SK-MEL-5 (cell line): ENCODE measurements around the gene SIL1. TPM values are rescaled to one million over a fixed set of nuclear protein-coding genes. Genes with fewer than 3 reads are reported as not detected.
A peak's percentile ranks its signal among the peaks of the same experiment; 100 is the strongest.
"Not testable (repeated sequence)": the region's sequence is repeated elsewhere in the genome, so short reads cannot be mapped to it uniquely, and the experiment has no call there.

Experiments
- DNase-seq: peaks from one replicate; pipeline ENCODE4 v3.0.0-alpha.2; 2016; ENCODE audit warnings: low read depth, low spot score
- in situ Hi-C: cut with HindIII; loops from 2 replicates; pipeline ENCODE4 v1.10.0; 2016; ENCODE audit warnings: low sequenced_read_pairs, high pct_unique_total_duplicates, low pct_unique_long_range_greater_than_20kb
- total RNA-seq: library from RNA; depleted of rRNA; stranded (reverse); fragments of >200 nt; shearing (Covaris generic); gene quantifications from 2 replicates; pipeline ENCODE4 v1.2.3, GENCODE V29; 2014

The SIL1 gene
- total RNA-seq, 1 experiment from 2014 or later: 66.1 TPM

DNA sequence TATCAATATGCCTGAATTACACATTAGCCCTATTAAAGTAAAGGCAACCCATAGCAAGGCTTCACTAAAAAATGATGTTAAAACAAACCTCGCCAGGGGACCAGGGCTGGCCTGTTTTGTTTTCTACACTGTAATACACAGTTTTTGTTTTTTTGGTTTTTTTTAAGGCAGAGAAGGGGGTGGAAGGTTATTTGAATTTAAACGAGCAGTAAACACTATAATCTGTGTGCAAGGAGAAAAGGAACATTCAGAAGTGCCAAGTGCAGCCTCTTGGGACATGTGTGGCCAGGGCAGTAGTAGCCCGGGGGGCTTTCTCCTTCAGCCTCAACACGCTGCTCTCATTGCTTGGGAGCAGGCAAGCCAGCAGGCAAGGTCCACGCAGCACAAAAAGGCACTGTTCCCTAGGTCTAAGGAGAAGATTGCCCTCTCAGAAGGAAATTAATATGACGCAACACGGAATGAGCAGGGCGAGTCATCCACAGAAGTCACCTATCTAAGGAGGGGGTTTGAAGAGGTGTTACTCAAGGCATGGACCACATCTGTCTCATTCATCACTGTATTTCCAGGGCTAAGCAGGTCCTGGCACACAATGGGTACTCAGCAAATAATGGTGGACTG lies 16.2 kb downstream of the SIL1 start:
- peak; percentile 99 for DNase-seq
- in situ Hi-C loops: no loop called here

DNA sequence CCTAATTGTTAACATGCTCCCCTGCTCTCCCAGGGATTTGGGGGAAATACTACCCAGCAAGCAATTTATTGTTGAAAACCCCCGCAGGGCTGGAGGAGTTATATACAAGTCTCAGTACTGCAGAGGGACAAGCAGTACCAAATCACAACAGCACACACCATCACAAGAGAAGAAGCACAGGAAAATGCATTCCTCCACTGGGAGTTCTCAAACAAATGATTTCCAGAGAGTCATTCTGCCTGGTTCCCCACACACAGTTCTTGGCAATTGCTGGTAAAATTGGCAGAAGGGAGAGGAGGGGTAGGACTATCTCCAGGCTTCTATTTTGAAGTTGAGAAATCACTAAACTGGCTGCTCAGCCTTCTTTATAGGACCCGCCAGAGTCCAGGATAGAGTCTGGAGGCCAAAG lies 16.8 kb downstream of the SIL1 start:
- in situ Hi-C loops: no loop called here
- DNase-seq: no peak

DNA sequence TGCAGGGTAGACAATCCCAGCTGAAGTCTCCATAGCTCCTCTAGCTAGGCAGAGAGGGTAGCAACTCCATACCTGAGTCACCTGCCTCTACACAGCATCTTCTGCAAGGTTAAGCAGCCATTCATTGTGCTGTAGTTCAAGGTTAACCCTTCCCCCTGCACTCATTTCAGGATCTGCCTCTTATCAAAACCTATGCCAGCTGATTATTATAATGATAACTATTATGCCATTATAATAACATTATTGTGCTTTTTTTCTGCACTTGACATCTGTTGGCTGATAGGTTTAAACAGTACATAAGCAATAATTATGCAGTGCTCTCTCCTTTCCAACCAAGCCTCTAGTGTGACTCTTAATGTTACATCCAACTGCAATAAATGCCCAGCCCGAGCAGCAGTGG lies 17.3 kb downstream of the SIL1 start:
- DNase-seq: no peak
- in situ Hi-C loops: no loop called here

DNA sequence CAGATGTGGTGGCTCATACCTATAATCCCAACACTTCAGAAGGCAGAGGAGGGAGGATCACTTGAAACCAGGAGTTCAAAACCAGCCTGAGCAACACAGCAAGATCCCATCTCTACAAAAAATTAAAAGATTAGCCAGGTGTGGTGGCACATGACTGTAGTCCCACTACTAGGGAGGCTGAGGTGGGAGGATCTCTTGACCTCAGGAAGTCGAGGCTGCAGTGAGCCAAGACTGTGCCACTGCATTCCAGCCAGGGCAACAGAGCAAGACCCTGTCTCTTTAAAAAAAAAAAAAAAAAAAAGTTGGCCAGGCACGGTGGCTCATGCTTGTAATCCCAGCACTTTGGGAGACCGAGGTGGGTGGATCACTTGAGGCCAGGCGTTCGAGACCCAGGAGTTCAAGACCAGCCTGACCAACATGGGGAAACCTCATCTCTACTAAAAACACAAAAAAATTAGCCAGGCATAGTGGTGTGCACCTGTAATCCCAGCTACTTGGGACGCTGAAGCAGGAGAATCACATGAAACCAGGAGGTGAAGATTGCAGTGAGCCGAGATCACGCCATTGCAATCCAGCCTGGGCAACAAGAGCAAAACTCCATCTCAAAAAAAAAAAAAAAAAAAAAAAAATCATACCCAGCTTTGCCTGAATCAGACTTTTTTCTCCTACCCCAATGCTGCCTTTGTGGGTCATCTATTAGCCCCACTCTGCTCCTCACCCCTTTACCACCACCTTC lies 18.2 kb downstream of the SIL1 start:
- DNase-seq, in situ Hi-C loops: not testable (repeated sequence)

DNA sequence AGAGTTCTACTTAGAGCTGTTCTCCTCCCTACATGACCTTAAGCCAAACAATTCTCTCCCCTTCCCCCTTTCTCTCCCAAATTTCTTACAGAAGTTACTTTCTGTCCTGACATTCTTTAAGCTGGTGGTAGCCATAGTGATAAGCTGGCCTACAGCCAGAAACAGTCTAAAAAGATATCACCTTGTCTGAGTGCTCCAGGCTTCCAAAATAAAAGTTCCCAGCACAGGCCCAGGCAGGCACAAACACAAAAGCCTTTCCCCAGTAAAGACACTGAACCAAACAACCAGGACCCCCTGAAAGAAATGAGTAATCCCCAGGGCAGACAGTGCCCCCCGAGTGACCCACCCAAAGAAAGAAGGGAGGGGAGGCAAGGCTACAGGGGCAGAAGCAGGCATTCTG lies 19.2 kb downstream of the SIL1 start:
- DNase-seq: no peak
- in situ Hi-C loops: no loop called here

DNA sequence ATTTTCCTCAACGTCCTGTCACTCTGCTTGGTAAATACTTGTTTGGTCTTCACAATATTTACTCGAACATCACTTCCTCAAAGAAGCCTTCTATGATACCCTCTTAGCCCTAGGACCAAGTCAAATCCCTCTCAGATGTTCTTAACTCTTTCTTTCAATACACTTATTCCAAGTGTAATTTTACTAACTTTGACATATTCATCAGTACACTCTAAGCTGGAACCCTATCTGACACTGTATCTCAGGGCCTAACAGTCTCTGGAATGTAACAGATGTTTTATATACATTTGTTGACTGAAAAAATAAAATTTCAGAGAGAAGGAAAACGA lies 19.6 kb downstream of the SIL1 start:
- no peak for DNase-seq
- in situ Hi-C loops: no loop called here

DNA sequence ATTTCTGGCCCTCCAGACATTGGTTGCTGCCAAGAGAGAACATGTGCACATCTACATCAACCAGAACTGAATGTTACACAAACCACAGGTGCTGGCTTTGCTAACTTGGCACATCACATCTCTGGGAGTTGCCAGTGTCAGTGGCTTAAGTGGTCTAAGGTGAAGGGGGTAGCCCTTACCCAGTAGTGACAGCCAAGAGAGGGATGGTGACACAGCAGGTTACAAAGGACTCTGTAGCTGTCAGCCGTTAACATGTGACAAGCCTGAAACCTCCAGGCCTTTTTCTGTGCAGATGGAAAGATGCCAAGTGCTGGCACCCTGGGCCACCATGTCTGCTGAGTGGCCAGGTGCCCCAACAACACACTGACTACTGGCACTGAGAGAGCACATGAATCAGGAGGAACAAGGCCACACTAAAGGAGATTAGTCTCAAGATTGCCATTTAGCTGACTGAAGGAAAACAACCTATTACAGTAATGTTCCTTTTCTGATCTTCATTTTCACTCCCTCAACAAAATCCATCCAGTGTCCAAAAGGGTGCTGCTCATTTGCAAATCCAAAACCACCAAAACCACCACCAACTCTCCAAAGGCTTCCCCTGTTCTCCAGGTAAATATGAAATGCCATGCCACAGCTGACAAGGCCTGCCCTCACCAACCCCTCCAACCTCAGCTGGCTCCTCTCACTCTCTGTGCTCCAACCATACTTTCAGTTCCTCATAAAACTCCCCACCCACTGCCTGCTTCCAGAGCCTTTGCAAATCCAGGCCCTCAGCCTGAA lies 20.2 kb downstream of the SIL1 start:
- in situ Hi-C loops: no loop called here
- DNase-seq: no peak

DNA sequence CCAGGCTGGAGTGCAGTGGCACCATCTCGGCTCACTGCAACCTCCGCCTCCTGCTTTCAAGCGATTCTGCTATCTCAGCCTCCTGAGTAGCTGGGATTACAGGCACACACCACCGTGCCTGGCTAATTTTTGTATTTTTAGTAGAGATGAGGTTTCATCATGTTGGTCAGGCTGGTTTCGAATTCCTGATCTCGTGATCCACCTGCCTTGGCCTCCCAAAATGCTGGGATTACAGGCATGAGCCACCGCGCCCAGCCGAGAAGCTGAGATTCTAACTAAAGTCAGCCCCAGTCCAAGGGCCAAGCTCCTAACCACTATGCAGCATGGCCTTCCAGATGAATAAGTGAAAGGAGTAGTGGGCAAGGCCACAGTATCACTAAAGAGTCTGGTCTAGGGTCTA lies 20.9 kb downstream of the SIL1 start:
- in situ Hi-C loops, DNase-seq: not testable (repeated sequence)

DNA sequence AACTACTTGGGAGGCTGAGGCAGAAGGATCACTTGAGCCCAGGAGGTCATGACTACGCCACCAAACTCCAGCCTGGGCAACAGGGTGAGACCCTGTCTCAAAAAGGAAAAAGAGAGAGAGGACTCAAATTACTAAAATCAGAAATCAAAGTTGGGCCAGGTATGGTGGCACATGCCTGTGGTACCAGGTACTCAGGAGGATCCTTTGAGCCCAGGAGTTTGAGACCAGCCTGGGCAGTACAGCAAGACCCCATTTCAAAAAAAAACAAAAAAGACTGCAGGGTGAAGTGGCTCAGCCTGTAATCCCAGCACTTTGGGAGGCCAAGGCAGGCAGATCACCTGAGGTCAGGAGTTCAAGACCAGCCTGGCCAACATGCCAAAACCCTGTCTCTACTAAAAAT lies 23.8 kb downstream of the SIL1 start:
- in situ Hi-C loops, DNase-seq: not testable (repeated sequence)

DNA sequence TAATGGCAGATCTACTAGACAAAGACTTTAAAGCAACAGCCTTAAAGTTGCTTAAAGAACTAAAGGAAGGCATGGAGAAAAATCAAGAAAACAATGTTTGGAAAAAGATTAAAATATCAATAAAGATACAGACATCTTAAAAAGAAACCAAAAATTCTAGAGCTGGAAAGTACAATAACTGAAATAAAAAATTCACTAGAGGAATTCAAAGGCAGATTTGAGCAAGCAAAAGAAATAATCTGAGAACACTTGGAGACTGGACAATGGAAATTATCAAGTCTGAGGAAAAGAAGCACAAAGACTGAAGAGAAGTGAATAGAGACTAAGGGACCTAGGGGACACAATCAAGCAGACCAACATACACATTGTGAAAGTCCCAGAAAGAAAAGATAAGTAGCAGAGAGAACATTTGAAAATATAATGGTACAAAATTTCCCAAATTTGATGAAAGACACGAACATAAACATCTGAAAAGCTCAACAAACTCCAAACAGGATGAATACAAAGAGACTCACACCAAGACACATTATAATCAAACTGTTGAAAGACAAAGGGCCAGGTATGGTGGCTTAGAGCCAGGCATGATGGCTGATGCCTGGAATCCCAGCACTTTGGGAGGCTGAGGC lies 26.3 kb downstream of the SIL1 start:
- in situ Hi-C loops: no loop called here
- no peak for DNase-seq

DNA sequence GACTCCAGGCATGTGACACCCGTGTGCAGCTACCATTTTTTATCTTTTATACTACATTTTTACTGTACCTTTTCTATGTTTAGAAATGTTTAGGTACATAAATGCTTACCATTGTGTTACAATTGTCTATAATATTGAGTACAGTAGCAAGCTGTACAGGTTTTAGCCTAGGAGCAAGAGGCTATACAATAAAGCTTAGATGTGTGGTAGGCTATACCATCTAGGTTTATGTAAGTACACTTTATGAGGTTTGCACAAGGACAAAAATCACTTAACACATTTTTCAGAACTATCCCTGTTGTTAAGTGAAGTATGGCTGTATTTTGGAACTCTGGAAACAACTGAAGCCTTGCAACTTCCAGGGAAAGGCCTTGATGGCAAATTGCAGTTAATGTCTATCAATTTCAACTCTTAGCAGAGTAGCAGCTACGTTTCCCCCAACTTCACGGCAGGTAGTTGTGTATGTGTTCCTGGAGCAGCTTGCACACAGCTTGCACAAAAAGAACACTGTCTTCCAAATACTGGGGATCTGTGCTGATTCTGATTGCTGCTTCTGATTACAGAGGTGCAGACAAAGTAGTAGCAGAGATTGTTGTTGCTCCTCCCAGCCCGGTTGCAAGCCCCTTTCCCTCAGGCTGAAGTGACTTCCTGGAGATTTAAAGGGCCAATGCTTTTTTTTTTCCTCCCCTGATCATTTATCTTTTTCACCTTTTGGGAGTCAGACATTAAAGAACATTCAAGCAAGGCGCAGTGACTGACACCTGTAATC lies 30.0 kb downstream of the SIL1 start:
- peak; percentile 22 for DNase-seq
- in situ Hi-C loops: no loop called here

DNA sequence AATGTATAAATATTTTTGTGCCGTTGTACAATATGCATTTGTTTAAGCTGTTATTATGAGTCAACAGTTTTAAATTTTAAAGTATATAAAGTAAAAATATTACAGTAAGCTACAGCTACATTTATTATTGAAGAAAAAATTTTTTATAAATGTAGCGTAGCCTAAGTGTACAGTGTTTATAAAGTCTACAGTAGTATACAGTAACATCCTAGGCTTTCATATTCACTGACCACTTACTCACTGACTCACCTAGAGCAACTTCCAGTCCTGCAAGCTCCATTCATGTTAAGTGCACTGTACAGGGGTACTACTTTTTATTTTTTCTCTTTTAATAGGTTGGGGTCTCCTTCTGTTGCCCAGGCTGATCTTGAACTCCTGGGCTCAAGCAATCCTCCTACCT lies 30.6 kb downstream of the SIL1 start:
- DNase-seq: no peak
- in situ Hi-C loops: no loop called here

DNA sequence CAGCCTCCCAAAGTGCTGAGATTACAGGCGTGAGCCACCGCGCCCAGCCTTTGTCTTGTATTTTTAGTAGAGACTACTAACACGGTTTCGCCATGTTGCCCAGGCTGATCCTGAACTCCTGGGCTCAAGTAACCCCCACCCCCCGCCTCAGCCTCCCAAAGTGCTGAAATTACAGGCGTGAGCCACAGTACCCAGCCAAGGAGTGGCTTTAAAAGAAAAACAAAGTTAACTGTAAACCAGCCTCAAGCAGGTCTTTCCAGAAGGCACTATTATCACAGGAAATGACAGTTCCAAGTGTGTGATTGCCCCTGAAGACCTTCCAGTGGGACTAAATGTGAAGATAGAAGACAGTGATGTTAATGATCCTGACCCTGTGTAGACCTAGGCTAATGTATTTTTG lies 31.1 kb downstream of the SIL1 start:
- no peak for DNase-seq
- in situ Hi-C loops: no loop called here

DNA sequence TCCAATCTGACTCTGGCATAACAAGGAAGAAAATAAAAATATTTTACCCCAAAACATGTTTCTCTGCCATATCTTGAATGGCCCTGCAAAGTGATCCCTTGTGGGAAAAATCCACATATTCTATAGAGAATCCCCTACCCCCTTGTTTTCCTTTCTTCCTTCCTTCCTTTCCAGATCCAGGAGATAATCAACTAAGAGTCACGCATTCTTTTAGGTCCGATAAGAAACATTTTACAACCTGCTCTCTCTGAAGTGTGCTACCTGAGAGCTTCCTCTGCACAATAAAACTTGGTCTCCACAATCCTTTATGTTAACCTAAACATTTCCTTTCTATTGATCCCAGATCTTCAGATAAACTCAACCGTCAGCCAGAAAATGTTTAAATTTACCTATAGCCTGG lies 33.3 kb downstream of the SIL1 start:
- DNase-seq, in situ Hi-C loops: not testable (repeated sequence)

DNA sequence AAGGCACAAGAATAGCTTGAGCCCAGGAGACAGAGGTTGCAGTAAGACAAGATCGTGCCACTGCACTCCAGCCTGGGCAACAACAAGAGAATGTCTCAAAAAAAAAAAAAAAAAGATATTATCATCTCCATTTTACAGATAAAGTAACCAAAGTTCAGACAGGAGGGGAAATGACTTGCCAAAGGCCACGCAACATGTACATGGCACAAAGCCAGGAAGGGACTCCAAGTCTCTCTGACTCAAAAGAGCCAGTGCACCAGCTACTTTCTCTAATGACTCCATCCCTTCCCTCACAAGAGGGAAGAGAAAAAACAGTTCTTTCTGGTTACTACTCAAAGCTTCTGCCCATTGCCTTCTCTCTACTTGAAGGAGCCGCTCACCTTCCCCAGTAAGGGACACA lies 34.1 kb downstream of the SIL1 start:
- no peak for DNase-seq
- in situ Hi-C loops: no loop called here

DNA sequence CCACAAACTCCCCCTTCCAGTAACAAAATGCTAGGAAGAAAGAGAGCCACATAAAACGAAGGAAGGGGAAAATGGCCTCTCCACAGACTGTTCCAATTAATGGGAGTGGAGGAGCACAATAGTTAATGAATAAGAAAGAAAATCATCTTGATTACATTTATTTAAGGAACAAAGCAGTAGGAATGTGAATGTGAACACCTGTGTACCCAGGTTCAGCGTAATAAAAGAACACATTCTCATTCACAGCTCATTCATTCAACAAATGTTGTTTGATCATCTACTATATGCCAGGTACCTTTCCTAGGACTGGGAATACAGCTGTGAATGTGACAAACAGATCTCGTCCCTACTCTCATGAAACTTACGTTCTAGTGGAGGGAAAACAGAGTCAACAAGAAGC lies 35.7 kb downstream of the SIL1 start:
- in situ Hi-C loops: no loop called here
- DNase-seq: no peak

DNA sequence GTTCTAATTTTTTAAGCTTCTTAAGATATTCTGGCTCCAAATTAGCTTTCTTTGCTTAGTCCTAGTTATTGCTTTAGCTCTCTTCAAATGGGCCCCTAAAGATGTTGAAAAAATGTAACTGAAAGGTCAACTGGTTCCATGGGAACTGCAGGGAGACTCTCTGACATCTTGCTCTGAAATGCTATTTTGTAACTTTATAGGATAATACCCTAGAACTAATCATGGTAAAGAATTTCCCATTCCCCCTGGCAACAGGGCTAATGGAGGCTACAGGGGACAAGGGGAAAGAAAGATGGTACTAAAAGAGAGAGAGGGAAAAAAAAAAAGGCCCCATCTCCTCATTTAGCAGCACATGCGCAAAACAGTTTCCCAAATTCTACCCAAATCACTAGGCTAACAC lies 39.4 kb downstream of the SIL1 start:
- in situ Hi-C loops: no loop called here
- DNase-seq: no peak

DNA sequence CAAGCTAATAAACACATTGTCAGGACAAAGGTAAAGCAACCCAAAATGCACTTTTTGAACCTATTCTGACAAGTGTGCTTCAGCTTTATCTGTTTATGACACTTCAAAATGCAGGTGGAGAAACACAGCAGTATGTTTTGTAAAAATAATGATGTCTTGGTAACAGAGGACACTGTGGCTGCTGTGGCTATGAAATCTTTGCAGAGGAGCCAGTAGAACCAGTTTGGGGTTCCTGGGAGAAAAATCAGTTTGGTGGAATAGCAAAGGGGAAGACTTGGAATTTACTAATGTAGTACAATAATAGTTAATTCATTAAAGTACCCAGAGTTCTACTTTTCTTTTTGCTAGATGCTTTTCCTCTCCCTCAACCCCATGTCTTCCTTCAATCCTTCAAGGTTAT lies 40.6 kb downstream of the SIL1 start:
- in situ Hi-C loops: no loop called here
- DNase-seq: no peak
